DND-41 (cell line): Measurements from ENCODE around the gene ZYG11A.
"Not testable (repeated sequence)": the region's sequence is repeated elsewhere in the genome, so short reads cannot be mapped to it uniquely, and the experiment has no call there.

Experiments used
- ATAC-seq: fragments of 200-7000 bp; cut with Tn5 transposase; 3 replicates; pipeline ENCODE4 v1.9.1; 2021; ENCODE audit warnings: low read depth; ENCODE audit not compliant: insufficient read depth
- DNase-seq: peaks from one replicate; pipeline ENCODE4 v3.0.0-alpha.2; 2020
- H2AFZ ChIP-seq: 2 replicates; pipeline ENCODE4 v1.6.0; 2012; ENCODE audit warnings: low read depth, low read length
- H3K27ac ChIP-seq: 2 replicates; pipeline ENCODE4 v1.5.1; 2012; ENCODE audit warnings: low read length, inconsistent platforms
- H3K27me3 ChIP-seq: fragments of 200-600 bp; sonication (generic); 2 replicates; pipeline ENCODE4 v1.6.0; 2012; ENCODE audit warnings: low read length, mild to moderate bottlenecking, inconsistent platforms; ENCODE audit not compliant: insufficient read depth, poor library complexity
- H3K36me3 ChIP-seq: 2 replicates; pipeline ENCODE4 v1.5.1; 2012; ENCODE audit warnings: low read length, inconsistent platforms; ENCODE audit not compliant: insufficient read depth
- H3K4me1 ChIP-seq: 2 replicates; pipeline ENCODE4 v1.5.1; 2012; ENCODE audit warnings: mild to moderate bottlenecking, low read length; ENCODE audit not compliant: insufficient read depth
- H3K4me2 ChIP-seq: 2 replicates; pipeline ENCODE4 v1.6.0; 2012; ENCODE audit warnings: mild to moderate bottlenecking, moderate library complexity, low read length, inconsistent platforms; ENCODE audit not compliant: insufficient read depth
- H3K4me3 ChIP-seq, 2 experiments: fragments of 200-600 bp in 1 of 2; shearing (Covaris generic) in 1 of 2; 2 replicates each; pipeline ENCODE4 v1.5.1; 2012 to 2016; ENCODE audit warnings: inconsistent platforms in 2 of 2, low read length in 2 of 2, mild to moderate bottlenecking in 2 of 2, low read depth in 1 of 2, moderate library complexity in 1 of 2
- H3K79me2 ChIP-seq: 2 replicates; pipeline ENCODE4 v1.6.0; 2012; ENCODE audit warnings: low read length, inconsistent platforms; ENCODE audit not compliant: insufficient read depth
- H3K9ac ChIP-seq: 2 replicates; pipeline ENCODE4 v1.6.0; 2012; ENCODE audit warnings: low read depth, mild to moderate bottlenecking, inconsistent platforms, low read length, moderate library complexity
- H3K9me3 ChIP-seq: 2 replicates; pipeline ENCODE4 v1.5.1; 2012; ENCODE audit warnings: low read length, moderate library complexity, mild to moderate bottlenecking, inconsistent platforms; ENCODE audit not compliant: insufficient read depth, severe bottlenecking
- H4K20me1 ChIP-seq: 2 replicates; pipeline ENCODE4 v1.6.0; 2012; ENCODE audit warnings: low read length; ENCODE audit not compliant: insufficient read depth
- CTCF ChIP-seq: IDR thresholded peaks from 2 replicates; pipeline ENCODE4 v1.5.1; 2012; ENCODE audit warnings: borderline replicate concordance, low read length, moderate library complexity, mild to moderate bottlenecking; ENCODE audit not compliant: poor library complexity, severe bottlenecking; ENCODE audit errors: extremely low read depth
- EZH2 ChIP-seq: IDR thresholded peaks from 3 replicates; pipeline ENCODE4 v1.6.1; 2012; ENCODE audit warnings: borderline replicate concordance, low read depth, mild to moderate bottlenecking, moderate library complexity, low read length, inconsistent platforms; ENCODE audit not compliant: severe bottlenecking

Gene ZYG11A

GRCh38 chr1:52862666-52863458, 20.3 kb downstream of the ZYG11A start:
- H3K27me3 ChIP-seq = no peaks in the 10 kb centered on the region
- no peaks in the 10 kb centered on the region for H3K9me3 ChIP-seq
- H3K9ac ChIP-seq = no peak overlapping the region
- no peak for DNase-seq
- H3K4me3 ChIP-seq = no peak overlapping the region
- H3K4me2 ChIP-seq = no peak overlapping the region
- no peaks in the 10 kb centered on the region for H3K79me2 ChIP-seq
- ATAC-seq = no peak
- H4K20me1 ChIP-seq = no peaks in the 10 kb centered on the region
- no peaks in the 10 kb centered on the region for H3K4me1 ChIP-seq
- no peak overlapping the region for H2AFZ ChIP-seq
- no peak for TF ChIP-seq CTCF
- TF ChIP-seq EZH2 = no peak
- H3K36me3 ChIP-seq = no peaks in the 10 kb centered on the region
- no peak overlapping the region for H3K27ac ChIP-seq

- Histone ChIP-seq H3K4me1 (no peaks in the 10 kb centered on the region), H3K4me3 (no peak overlapping the region), H3K27ac (no peak overlapping the region), H3K27me3 (no peaks in the 10 kb centered on the region), H3K79me2 (no peaks in the 10 kb centered on the region), H3K9me3 (no peaks in the 10 kb centered on the region), H3K4me2 (no peak overlapping the region), H3K36me3 (no peaks in the 10 kb centered on the region), H3K9ac (no peak overlapping the region), H4K20me1 (no peaks in the 10 kb centered on the region), H2AFZ (no peak overlapping the region)
- TF ChIP-seq EZH2 (no peak), CTCF (no peak)
- no peak for ATAC-seq
- no peak for DNase-seq
These were observed 24.7 kb downstream of the ZYG11A start for GRCh38 chr1:52867087-52867863.

GRCh38 chr1:52869727-52870126, 27.2 kb downstream of the ZYG11A start:
- not testable (repeated sequence) for H3K36me3 ChIP-seq, H2AFZ ChIP-seq, ATAC-seq, H3K27me3 ChIP-seq, H3K9ac ChIP-seq, H3K27ac ChIP-seq, DNase-seq, H3K79me2 ChIP-seq, H3K4me2 ChIP-seq, H3K4me1 ChIP-seq, H4K20me1 ChIP-seq, H3K9me3 ChIP-seq, H3K4me3 ChIP-seq

DNA sequence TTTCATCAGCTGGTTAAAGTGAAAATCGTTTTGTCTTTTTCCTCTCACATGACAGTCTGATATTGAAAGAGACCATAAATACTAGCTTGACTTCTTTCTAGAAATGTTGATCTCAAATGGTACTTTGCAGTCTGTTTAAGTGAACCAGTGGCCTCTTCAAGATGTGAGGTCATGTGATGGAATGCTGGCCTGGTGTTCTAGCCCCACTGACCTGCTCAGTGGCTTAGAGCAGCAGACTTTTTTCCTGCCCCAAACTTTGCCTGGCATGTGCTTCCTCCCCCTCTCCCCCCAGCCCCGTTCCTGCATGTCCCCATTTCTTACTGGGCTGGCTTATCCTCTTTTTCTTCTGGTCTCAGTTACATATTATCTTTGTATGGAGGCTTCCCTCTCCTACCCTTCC, 34.3 kb downstream of the ZYG11A start:
- DNase-seq = no peak
- no peaks in the 10 kb centered on the region for H3K36me3 ChIP-seq

More for the DNA sequence above, 34.3 kb downstream of the ZYG11A start:
- Histone ChIP-seq H3K79me2 (no peaks in the 10 kb centered on the region), H4K20me1 (no peaks in the 10 kb centered on the region), H3K9me3 (no peaks in the 10 kb centered on the region), H3K27me3 (peaks cover 4% of the 10 kb centered on the region), H3K4me1 (no peaks in the 10 kb centered on the region), H2AFZ (no peak overlapping the region), H3K27ac (no peak overlapping the region), H3K4me2 (no peak overlapping the region), H3K9ac (no peak overlapping the region), H3K4me3 (no peak overlapping the region)
- no peak for TF ChIP-seq EZH2
- TF ChIP-seq CTCF = no peak
- no peak for ATAC-seq
